GM13977 (cell line): Measurements from ENCODE around the gene COL26A1.

ENCODE experiments used
- DNase-seq: peaks from one replicate; pipeline ENCODE4 v3.0.0; 2012; ENCODE audit warnings: low spot score
- CTCF ChIP-seq: IDR thresholded peaks from 2 replicates; pipeline ENCODE4 v1.5.1; 2012; ENCODE audit warnings: mild to moderate bottlenecking, control low read depth; ENCODE audit not compliant: insufficient read depth; ENCODE audit errors: extremely low read depth, missing control alignments
- in situ Hi-C: fragments of 300-500 bp; cut with MboI; formaldehyde crosslinking; loops from one replicate; pipeline ENCODE4 v1.12.0; 2022; ENCODE audit warnings: low sequenced_read_pairs, low pct_unique_long_range_greater_than_20kb, mixed read lengths, inconsistent platforms; ENCODE audit not compliant: unreplicated experiment

COL26A1 gene

DNA sequence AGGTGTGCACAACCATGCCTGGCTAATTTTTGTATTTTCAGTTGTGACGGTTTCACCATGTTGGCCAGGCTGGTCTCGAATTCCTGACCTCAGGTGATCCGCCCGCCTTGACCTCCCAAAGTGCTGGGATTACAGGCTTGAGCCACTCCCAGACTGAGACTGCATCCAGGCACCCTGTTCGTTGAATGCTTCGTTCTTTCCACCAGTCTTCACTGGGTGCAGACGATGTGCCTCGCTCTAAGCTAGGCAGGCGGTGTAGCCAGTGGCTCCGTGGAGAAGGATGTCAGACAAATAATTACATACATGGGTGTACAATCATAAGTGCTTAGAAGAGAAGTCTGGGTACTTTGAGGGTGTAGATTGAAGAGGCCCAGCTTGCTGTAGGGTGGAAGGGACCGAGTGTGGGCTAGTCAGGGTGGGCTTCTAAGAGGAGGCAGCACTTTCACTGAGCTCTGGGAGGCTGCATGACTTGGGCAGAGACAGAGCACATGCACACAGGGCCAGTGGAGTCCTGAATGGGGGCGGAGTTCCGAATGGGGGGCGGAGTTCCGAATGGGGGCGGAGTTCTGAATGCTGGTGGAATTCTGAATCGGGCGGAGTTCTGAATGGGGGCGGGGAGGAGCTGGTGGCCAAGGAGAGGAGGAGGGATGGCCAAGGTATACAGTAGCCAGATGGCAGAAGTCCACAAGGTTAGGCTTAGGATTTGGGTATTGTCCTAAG is 74.3 kb downstream of the COL26A1 start:
- no peak for DNase-seq
- in situ Hi-C loops, result no loop called here
- no peak for TF ChIP-seq CTCF

DNA sequence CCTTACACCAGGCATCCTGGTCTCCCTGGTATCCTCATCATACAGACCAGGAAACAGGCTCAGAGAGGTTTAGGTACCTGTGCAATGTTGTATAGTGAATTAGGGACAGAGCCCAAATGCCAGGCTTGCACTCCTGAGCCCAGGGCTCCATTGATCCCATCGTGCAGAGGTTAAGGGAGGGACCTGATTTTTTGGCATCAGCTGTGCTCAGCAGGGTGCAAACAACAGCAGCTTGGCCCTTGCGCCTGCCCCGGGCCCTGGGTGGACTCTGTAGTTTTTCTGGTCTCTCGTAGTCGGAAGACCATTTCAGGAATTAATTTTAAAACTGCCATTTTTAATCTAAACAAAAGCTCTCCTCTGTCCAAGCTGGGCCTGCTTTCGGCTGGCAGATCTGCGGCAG is 79.2 kb downstream of the COL26A1 start:
- no peak for TF ChIP-seq CTCF
- in situ Hi-C loops, result no loop called here

DNA sequence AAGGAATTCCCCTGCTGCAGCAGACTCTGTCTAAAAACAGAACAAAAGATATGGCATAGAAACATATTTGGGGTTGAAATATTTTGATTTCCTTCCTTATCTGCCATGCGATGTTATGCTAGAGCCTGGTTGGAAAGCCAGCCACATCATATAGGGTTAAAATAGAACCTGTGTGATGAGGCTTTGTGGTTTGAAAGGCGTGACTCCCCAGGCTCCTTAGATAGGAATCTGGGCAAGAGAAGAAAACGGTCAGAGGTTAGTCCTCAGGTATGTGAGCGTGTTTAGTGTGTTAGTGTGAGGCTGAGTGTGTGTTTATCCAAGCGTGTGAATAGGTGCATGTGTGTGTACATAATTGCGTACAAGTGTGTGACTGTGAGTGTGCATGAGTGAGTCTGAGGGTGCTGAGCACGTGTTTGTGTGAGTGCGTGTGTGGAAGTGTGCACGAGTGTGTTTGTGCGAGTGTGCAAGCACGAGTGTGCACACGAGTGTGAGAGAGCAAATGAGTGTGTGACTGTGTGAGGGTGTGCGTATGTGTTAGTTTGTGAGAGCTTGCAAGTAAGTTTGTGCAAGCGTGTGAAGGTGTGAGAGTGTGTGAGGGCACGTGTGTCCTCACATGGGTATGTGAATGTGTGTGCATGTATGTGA is 79.9 kb downstream of the COL26A1 start:
- in situ Hi-C loops, result no loop called here
- TF ChIP-seq CTCF, result no peak
- no peak for DNase-seq

More for the DNA sequence above, 79.2 kb downstream of the COL26A1 start:
- DNase-seq, result no peak

DNA sequence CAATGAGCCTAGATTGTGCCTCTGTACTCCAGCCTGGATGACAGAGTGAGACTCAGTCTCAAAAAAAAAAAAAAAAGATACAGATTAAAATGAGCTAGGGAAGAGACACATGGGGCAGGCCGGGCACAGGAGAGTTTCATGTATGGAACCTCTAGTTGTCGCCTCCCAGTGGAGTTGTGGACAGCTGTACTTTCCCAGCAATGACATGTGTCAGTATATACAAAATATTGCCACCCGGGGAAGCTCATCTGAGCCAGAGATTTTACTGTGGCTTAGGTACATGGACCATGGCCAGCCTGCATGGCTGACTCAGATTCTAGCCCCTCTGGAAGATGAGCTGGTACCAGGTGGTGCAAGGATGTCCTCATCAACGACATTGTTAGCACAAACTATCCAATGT is 87.4 kb downstream of the COL26A1 start:
- no peak for DNase-seq
- no peak for TF ChIP-seq CTCF
- in situ Hi-C loops, result no loop called here

DNA sequence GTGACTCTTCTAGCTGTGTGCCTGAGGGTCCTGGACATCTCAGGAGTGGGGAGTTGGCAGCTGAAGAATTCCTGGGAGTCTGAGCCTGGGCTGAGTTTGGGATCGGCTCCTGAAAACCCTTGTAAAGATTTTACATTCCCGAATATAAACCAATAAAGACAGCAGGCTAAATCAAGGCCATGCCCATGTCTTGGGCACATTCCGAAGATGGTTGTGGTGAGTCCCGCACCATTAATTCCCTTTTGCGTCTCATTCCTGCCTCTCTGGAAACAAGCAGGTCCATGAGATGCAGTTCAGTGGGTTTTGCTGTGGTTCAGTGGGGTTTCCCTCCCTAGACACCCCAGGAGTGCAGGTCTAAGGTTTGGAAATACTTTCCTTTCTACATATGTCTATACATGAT is 90.9 kb downstream of the COL26A1 start:
- no peak for TF ChIP-seq CTCF
- in situ Hi-C loops, result no loop called here
- DNase-seq, result no peak

DNA sequence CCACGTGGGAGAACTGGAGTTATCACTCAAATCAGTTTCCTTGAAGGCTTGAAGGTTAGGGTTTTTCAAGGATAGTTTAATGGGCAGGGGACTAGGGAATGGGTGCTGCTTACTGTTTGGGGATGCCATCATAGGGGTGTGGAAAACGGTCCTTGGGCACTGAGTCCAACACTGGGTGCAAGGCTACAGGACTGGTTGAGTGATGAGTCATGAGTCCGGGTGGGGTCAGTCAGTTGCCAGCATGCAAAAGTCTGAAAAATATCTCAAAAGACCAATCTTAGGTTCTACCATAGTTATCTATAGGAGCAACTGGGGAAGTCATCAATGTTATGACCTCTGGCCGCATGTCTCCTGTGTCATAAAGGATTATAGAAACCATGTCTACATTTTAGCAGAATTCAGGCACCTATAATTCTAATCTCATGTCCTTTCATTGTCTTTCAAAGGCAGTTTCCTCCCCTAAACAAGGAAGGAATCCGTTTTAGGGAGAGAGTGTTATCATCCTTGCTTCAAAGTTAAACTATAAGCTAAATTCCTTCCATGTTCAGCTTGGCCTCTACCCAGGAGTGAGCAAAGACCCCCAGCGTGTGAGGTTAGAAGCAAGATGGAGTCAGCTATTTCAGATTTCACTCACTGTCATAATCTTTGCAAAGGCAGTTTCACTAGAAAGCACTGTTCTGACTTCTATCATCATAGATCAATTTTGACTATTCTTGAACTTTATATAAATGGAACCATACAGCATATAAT is 94.5 kb downstream of the COL26A1 start:
- no peak for TF ChIP-seq CTCF
- DNase-seq, result no peak
- in situ Hi-C loops, result no loop called here
